LoVo (cell line): ENCODE data around the gene OVCA2.

ENCODE experiments used
- DNase-seq: peaks from one replicate; pipeline ENCODE4 v3.0.0-alpha.2; 2016; ENCODE audit warnings: low spot score

Gene OVCA2

GRCh38 chr17:2087597-2088211 is 45.9 kb downstream of the OVCA2 start:
- no peak for DNase-seq

- no peak for DNase-seq
Observed at GRCh38 chr17:2089021-2089422, 47.2 kb downstream of the OVCA2 start.

DNA sequence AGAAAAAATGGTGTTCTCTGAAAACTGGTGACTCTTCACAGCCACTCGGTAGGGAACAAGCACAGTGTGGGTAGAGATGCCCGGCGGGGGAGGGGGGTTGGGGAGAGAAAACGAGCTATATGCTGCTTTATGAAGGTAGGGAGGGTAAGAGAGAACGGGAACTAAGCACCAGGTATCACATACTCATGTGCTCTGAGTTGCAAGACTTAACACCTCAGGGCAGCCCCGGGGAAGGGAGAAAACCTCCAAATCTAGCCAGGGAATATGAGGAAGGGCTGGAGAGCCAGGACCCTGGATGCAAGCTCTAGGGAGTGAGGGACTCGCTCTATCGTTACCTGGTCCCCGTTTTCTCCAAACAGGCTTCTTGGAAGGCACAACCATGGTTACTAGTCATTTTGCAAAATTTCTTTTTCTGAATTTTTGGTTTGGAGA is 48.4 kb downstream of the OVCA2 start:
- no peak for DNase-seq

GRCh38 chr17:2090804-2091534 is 49.1 kb downstream of the OVCA2 start:
- DNase-seq = no peak

DNA sequence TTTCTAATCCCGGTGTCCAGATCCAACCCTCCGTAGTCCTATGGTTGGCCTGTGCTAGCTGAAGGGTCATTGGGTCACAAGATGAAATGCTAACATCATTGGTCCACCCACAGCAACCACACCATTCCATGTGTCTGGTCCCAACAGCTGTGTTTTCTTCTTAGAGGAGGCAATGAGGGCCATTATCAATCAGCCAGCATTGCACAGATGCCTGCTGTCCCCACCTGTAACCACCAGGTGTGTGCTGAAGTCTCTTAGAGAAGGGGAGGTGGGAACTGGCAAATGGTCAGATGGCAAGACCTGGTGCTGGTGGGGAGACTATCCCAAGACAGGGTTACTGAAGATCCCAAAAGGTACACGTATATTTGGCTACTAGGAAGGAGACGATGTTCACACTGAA is 50.4 kb downstream of the OVCA2 start:
- DNase-seq = no peak
